Measurements from ENCODE around the gene ITPRIP.

The ITPRIP gene

GRCh38 chr10:104328896-104329710 is 9.2 kb downstream of the ITPRIP start (continued):
- no peak for TF ChIP-seq TCF7L2 (IDR thresholded peaks at IDR 0.05; ENCODE audit: borderline replicate concordance, low read depth, low read length)
- TF ChIP-seq ZBTB7A (tag by site-specific recombination; IDR thresholded peaks at IDR 0.05; ENCODE audit: low read depth), result no peak; the same call in 1 of the 2 replicates
- TF ChIP-seq ZNF19 (tag by site-specific recombination; IDR thresholded peaks at IDR 0.05; ENCODE audit: low read depth), result no peak
- peak; percentile 48 for TF ChIP-seq SP3 (tag by site-specific recombination; IDR thresholded peaks at IDR 0.05)
- peak; percentile 92 for TF ChIP-seq ZNF639 (tag by site-specific recombination; IDR thresholded peaks at IDR 0.05)
- peak; percentile 97 for TF ChIP-seq ZNF335 (tag by site-specific recombination; conservative IDR thresholded peaks at IDR 0.05)
- TF ChIP-seq ZBTB6 (tag by site-specific recombination; IDR thresholded peaks at IDR 0.05), result 0 out of 2 replicates have a peak, but pooled peaks have one; percentile 19
- peak; percentile 98 for TF ChIP-seq ZNF692 (tag by site-specific recombination; IDR thresholded peaks at IDR 0.05)
- TF ChIP-seq PBX3 (CRISPR knock-in tag; IDR thresholded peaks at IDR 0.05), result no peak
- no peak for TF ChIP-seq ZNF114 (tag by site-specific recombination; IDR thresholded peaks at IDR 0.05)
- TF ChIP-seq REPIN1 (tag by site-specific recombination; IDR thresholded peaks at IDR 0.05; ENCODE audit: low read depth), result no peak
- peak; percentile 76 for TF ChIP-seq ZIC2 (tag by site-specific recombination; IDR thresholded peaks at IDR 0.05)
- peak; percentile 83; the same call in 1 of the 2 replicates for TF ChIP-seq ZNF10 (tag by site-specific recombination; IDR thresholded peaks at IDR 0.05)
- TF ChIP-seq ZNF707 (tag by site-specific recombination; IDR thresholded peaks at IDR 0.05), result no peak
- no peak for TF ChIP-seq ZNF292 (tag by site-specific recombination; IDR thresholded peaks at IDR 0.05; ENCODE audit: borderline replicate concordance, low read depth)
- TF ChIP-seq KLF7 (tag by site-specific recombination; IDR thresholded peaks at IDR 0.05; ENCODE audit: borderline replicate concordance), result no peak
- TF ChIP-seq ZNF704 (tag by site-specific recombination; IDR thresholded peaks at IDR 0.05), result no peak
- peak; percentile 64; the same call in 1 of the 2 replicates for TF ChIP-seq ZBTB20 (tag by site-specific recombination; IDR thresholded peaks at IDR 0.05)
- peak; percentile 93 for TF ChIP-seq KLF8 (tag by site-specific recombination; IDR thresholded peaks at IDR 0.05)
- TF ChIP-seq REST (tag by site-specific recombination; IDR thresholded peaks at IDR 0.05), result no peak
- peak; percentile 95 for TF ChIP-seq ZSCAN4 (tag by site-specific recombination; IDR thresholded peaks at IDR 0.05)
- TF ChIP-seq HOXA7 (CRISPR knock-in tag; IDR thresholded peaks at IDR 0.05; ENCODE audit: borderline replicate concordance), result no peak
- TF ChIP-seq ZNF426 (tag by site-specific recombination; IDR thresholded peaks at IDR 0.05), result no peak
- TF ChIP-seq ZNF280C (tag by site-specific recombination; IDR thresholded peaks at IDR 0.05), result no peak
